Tibial nerve (tissue), 4 donors: ENCODE measurements around the gene FERMT2. TPM values are rescaled to one million over a fixed set of nuclear protein-coding genes. Genes with fewer than 3 reads are reported as not detected.

Experiments
- DNase-seq, 2 donors: peaks; one replicate each; pipeline ENCODE4 v3.0.0-alpha.2; 2019; ENCODE audit warnings: low spot score in 2 of 2
- H3K27ac ChIP-seq, 4 donors: fragments of 200-600 bp; sonication (generic) in 3 of 4; one replicate each; pipeline ENCODE4 v1.5.1; 2017 to 2019; ENCODE audit warnings: mild to moderate bottlenecking in 1 of 4
- H3K27me3 ChIP-seq, 2 donors: fragments of 200-600 bp; sonication (generic) in 1 of 2; one replicate each; pipeline versions ENCODE4 v1.5.1 to v1.6.0; 2017 to 2019
- H3K36me3 ChIP-seq, 3 donors: fragments of 200-600 bp; sonication (generic); one replicate each; pipeline ENCODE4 v1.5.1; 2018 to 2019
- H3K4me1 ChIP-seq, 4 donors: fragments of 200-600 bp; sonication (generic) in 3 of 4; one replicate each; pipeline ENCODE4 v1.5.1; 2017 to 2019
- H3K4me3 ChIP-seq, 4 donors: fragments of 200-600 bp; sonication (generic) in 3 of 4; one replicate each; pipeline ENCODE4 v1.5.1; 2017 to 2019; ENCODE audit warnings: mild to moderate bottlenecking in 1 of 4, moderate library complexity in 1 of 4
- H3K9me3 ChIP-seq, 4 donors: fragments of 200-600 bp; sonication (generic) in 3 of 4; one replicate each; pipeline ENCODE4 v1.5.1; 2017 to 2019
- EP300 ChIP-seq, 2 donors: sonication (generic); formaldehyde crosslinking; IDR thresholded peaks; one replicate each; pipeline ENCODE4 v1.6.1; 2017; ENCODE audit warnings: antibody characterized with exemption in 2 of 2, mild to moderate bottlenecking in 1 of 2
- POLR2A ChIP-seq, 2 donors: fragments of 450-650 bp; IDR thresholded peaks; one replicate each; pipeline ENCODE4 v1.6.1; 2017; ENCODE audit warnings: antibody characterized with exemption in 2 of 2, mild to moderate bottlenecking in 2 of 2, moderate library complexity in 2 of 2
- WGBS, 2 donors: methylation state at CpG; one replicate each; pipeline ENCODE4 v1.1.5; 2018; 5-methylcytosine and 5-hydroxymethylcytosine counted together
- total RNA-seq, 4 donors: library from RNA; depleted of rRNA; stranded (reverse); fragments of >200 nt; gene quantifications; one replicate each; pipeline ENCODE4 v1.1.0, GENCODE V29; 2016
- TF ChIP-seq, protein P1 (sequence below), 5 experiments: fragments of 200-600 bp in 3 of 5; fragments of 450-650 bp in 2 of 5; sonication (generic) in 3 of 5; IDR thresholded peaks; one replicate each; pipeline ENCODE4 v1.5.1; 2016 to 2019; ENCODE audit warnings: antibody characterized with exemption in 5 of 5, mild to moderate bottlenecking in 3 of 5, moderate library complexity in 2 of 5

Gene FERMT2
- total RNA-seq, 4 donors from 2014 or later, result 116 to 165 (median 146) TPM

DNA sequence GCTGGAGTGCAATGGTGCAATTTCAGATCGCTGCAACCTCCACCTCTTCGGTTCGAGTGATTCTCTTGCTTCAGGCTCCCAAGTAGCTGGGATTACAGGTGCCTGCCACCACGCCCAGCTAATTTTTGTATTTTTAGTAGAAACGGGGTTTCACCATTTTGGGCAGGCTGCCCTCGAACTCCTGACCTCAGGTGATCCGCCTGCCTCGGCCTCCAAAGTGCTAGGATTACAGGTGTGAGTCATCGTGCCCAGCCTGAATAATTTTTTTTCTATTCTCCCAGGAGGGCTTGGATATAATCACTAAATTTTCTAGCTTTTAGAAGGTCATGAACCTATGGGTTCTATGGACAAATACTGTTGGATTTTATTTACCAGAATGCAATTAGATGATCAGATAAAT, 114.8 kb downstream of the FERMT2 start:
- DNase-seq, result no peak
- no peaks in the 10 kb centered on the region for H3K27me3 ChIP-seq
- TF ChIP-seq POLR2A (IDR thresholded peaks at IDR 0.05) (no peak), EP300 (IDR thresholded peaks at IDR 0.05) (no peak)
- TF ChIP-seq, protein P1, sequence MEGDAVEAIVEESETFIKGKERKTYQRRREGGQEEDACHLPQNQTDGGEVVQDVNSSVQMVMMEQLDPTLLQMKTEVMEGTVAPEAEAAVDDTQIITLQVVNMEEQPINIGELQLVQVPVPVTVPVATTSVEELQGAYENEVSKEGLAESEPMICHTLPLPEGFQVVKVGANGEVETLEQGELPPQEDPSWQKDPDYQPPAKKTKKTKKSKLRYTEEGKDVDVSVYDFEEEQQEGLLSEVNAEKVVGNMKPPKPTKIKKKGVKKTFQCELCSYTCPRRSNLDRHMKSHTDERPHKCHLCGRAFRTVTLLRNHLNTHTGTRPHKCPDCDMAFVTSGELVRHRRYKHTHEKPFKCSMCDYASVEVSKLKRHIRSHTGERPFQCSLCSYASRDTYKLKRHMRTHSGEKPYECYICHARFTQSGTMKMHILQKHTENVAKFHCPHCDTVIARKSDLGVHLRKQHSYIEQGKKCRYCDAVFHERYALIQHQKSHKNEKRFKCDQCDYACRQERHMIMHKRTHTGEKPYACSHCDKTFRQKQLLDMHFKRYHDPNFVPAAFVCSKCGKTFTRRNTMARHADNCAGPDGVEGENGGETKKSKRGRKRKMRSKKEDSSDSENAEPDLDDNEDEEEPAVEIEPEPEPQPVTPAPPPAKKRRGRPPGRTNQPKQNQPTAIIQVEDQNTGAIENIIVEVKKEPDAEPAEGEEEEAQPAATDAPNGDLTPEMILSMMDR (IDR thresholded peaks at IDR 0.05), result no peak
- H3K4me3 ChIP-seq, result no peak overlapping the region
- no peaks in the 10 kb centered on the region for H3K36me3 ChIP-seq
- no peaks in the 10 kb centered on the region for H3K4me1 ChIP-seq
- no peak overlapping the region for H3K27ac ChIP-seq
- WGBS, 2 donors, result 87 to 89% methylated on average over 9 of the region's 9 CpGs
- H3K9me3 ChIP-seq, result no peaks in the 10 kb centered on the region

DNA sequence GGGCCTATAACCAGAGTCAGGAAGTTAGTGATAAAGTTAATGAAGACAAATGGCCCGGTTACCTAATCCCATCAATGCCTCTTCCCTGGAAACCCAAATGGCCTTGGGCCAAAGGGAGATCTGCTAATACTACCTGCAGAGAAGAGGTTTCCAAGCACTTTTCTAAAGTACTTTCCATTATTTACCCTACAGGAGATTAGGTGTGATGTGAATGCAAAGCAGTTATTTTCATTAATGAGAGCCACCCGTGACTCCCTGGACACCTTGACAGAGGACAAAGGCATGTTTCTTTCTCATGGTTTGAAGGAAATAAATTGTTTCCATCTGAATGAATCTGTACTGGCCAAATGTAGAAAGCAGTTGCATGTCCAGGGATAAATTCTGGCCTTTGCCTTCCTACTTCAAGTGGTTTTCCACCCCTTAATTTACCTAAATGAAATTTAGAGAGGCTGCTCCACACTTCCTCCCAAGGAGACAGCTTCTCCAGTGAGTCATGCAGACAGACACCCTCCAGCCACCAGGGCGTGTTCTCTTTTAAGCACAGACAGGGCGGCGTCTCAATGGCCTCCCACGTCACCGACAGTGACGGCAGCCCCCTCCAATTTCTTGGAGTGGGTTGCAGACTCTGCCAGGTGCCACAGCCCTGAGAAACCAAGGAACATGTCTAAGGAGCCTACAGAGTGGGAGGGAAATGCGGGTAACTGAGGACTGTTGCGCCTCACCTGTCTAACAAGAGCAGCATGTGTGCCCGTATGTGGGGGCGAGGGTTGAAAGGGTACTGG, 115.5 kb downstream of the FERMT2 start:
- no peaks in the 10 kb centered on the region for H3K36me3 ChIP-seq
- H3K27me3 ChIP-seq, result no peaks in the 10 kb centered on the region
- TF ChIP-seq POLR2A (IDR thresholded peaks at IDR 0.05) (no peak), EP300 (IDR thresholded peaks at IDR 0.05) (no peak)
- TF ChIP-seq, protein P1 (IDR thresholded peaks at IDR 0.05), result no peak
- DNase-seq, result no peak
- 75 to 76% methylated on average over 12 of the region's 12 CpGs for WGBS, 2 donors
- H3K4me1 ChIP-seq, result no peaks in the 10 kb centered on the region
- H3K9me3 ChIP-seq, result no peaks in the 10 kb centered on the region
- no peak overlapping the region for H3K4me3 ChIP-seq
- no peak overlapping the region for H3K27ac ChIP-seq

DNA sequence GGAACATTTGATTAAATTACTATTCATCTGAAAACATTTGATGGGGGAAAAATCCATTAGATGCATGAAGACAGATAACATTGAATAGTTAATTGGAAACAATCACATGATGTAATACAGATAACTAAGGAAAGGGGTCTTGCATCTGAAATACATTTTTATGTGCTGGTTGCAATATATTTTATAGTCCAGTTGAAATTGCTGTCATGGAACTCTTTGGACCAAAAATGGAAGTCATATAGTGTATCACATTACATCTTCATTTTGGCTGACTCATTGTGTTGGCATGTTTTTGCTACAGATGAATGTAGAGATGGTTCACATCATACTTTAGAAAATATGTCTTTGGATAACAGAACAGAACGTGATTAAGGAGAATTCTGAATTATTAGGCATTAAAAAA, 116.4 kb downstream of the FERMT2 start:
- Histone ChIP-seq H3K27ac (no peak overlapping the region), H3K9me3 (no peaks in the 10 kb centered on the region), H3K4me1 (no peaks in the 10 kb centered on the region), H3K36me3 (no peaks in the 10 kb centered on the region), H3K27me3 (no peaks in the 10 kb centered on the region), H3K4me3 (no peak overlapping the region)
- 22 to 38% methylated on average over 1 of the region's 1 CpG for WGBS, 2 donors
- TF ChIP-seq POLR2A (IDR thresholded peaks at IDR 0.05) (no peak), EP300 (IDR thresholded peaks at IDR 0.05) (no peak)
- TF ChIP-seq, protein P1 (IDR thresholded peaks at IDR 0.05), result no peak
- no peak for DNase-seq

DNA sequence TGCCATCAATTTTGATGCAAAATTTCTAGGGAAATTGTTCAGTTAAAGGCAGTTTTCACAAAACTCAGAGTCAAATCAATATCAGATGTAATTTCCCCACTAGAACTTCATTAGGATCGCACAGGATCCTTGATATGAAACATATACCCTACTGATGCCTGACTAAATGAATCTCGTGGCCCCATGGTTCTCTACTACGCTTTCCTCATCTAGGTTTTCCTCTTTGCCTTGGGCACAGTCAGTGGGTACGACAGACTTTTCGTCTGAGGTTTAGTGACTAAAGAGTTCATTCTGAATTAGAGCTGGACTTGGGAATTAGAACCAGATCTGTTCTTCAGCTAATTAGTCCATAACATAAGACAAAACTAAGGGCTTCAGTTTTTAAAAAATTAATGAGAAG, 117.0 kb downstream of the FERMT2 start:
- Histone ChIP-seq H3K9me3 (no peaks in the 10 kb centered on the region), H3K36me3 (no peaks in the 10 kb centered on the region), H3K27me3 (no peaks in the 10 kb centered on the region), H3K4me1 (no peaks in the 10 kb centered on the region), H3K4me3 (no peak overlapping the region), H3K27ac (no peak overlapping the region)
- DNase-seq, result no peak
- WGBS, 2 donors, result 90% methylated on average over 5 of the region's 5 CpGs
- no peak for TF ChIP-seq POLR2A (IDR thresholded peaks at IDR 0.05)
- TF ChIP-seq, protein P1 (IDR thresholded peaks at IDR 0.05), result no peak
- TF ChIP-seq EP300 (IDR thresholded peaks at IDR 0.05), result no peak

DNA sequence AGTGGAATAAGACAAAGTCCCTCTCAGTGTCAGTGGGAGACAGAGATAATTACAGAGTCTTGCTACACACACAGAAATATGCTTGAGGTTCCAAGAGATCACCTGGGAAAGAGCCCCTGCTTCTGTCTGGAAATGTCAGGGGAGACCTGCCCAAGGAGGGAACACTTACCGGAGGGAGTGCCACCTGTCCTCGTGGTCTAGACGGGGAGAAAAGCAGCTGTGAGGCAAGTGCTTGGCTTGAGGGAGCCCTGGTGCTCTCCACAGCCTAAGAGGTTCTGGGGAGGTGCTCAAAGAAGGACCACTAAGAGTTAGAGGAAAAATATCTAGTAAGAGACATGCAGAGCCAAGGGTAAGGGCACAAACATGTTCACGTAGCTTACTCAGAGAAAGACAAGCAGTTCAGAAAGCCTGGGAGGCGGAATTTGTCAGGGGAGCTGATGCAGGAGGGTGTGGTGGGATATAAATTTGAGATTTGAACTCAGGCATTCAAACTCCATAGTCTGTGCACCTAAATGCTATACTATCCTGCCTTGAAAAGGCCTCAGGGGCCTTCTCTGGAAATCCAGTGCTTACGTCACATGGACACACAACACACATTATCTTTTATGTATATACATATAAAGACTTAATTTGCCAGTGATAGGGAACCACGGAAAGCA, 121.2 kb downstream of the FERMT2 start:
- TF ChIP-seq, protein P1 (IDR thresholded peaks at IDR 0.05), result no peak
- TF ChIP-seq POLR2A (IDR thresholded peaks at IDR 0.05), result no peak
- no peak for TF ChIP-seq EP300 (IDR thresholded peaks at IDR 0.05)
- Histone ChIP-seq H3K27me3 (no peaks in the 10 kb centered on the region), H3K4me1 (peaks cover 0 to 4% (median 0%) of the 10 kb centered on the region in 4 donors), H3K36me3 (no peaks in the 10 kb centered on the region), H3K4me3 (no peak overlapping the region), H3K27ac (no peak overlapping the region), H3K9me3 (no peaks in the 10 kb centered on the region)
- 80 to 89% methylated on average over 7 of the region's 7 CpGs for WGBS, 2 donors
- no peak for DNase-seq
